Measurements from ENCODE around the gene ST7. TPM values are rescaled to one million over a fixed set of nuclear protein-coding genes. Genes with fewer than 3 reads are reported as not detected.

The ST7 gene
- total and polyA plus RNA-seq, 7 donors = 5.3 to 37.7 (median 19.0) TPM

GRCh38 chr7:117038408-117038807 lies 85.1 kb downstream of the ST7 start:
- DNase-seq = no peak
- H3K9me3 ChIP-seq = no peaks in the 10 kb centered on the region
- no peaks in the 10 kb centered on the region for H3K36me3 ChIP-seq
- no peak overlapping the region for H3K27ac ChIP-seq
- H3K4me1 ChIP-seq = peaks cover 0 to 63% (median 33%) of the 10 kb centered on the region in 4 donors
- intact Hi-C loops (cut with DNase I) = no loop called here
- TF ChIP-seq EP300 (IDR thresholded peaks at IDR 0.05) (no peak), CTCF (IDR thresholded peaks at IDR 0.05) (no peak), POLR2A (IDR thresholded peaks at IDR 0.05) (no peak), POLR2AphosphoS5 (IDR thresholded peaks at IDR 0.05) (no peak)
- no peak overlapping the region for H3K4me3 ChIP-seq
- 17 to 59% methylated on average over 2 of the region's 2 CpGs for WGBS, 2 donors
- H3K27me3 ChIP-seq = no peaks in the 10 kb centered on the region

DNA sequence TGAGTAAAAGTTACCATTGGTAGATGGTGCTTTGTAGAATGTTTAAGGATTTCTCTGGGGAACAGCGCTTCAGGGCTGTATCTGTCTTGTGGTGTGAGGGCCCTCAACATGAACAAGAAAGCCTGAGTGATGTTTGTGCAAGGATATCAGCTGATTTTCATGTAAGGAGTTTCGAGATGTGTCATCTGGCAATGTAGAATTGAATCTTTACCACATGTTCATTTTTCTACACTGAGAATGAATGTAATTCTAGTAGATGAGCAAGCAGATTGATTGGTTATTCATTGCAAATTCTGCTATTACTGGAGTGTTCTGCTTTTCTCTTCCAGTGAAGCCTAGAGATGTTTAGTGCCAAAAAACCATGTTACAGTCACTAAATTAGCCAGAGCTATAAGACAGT lies 87.7 kb downstream of the ST7 start:
- Histone ChIP-seq H3K4me3 (no peak overlapping the region), H3K27me3 (no peaks in the 10 kb centered on the region), H3K36me3 (no peaks in the 10 kb centered on the region), H3K27ac (no peak overlapping the region), H3K4me1 (peaks cover 0 to 53% (median 25%) of the 10 kb centered on the region in 4 donors), H3K9me3 (no peaks in the 10 kb centered on the region)
- intact Hi-C loops (cut with DNase I) = no loop called here
- DNase-seq = no peak
- WGBS, 2 donors = 86 to 90% methylated on average over 2 of the region's 2 CpGs
- no peak for TF ChIP-seq EP300 (IDR thresholded peaks at IDR 0.05)
- no peak for TF ChIP-seq POLR2AphosphoS5 (IDR thresholded peaks at IDR 0.05)
- TF ChIP-seq CTCF (IDR thresholded peaks at IDR 0.05) = no peak
- no peak for TF ChIP-seq POLR2A (IDR thresholded peaks at IDR 0.05)

- WGBS, 2 donors = 89 to 91% methylated on average over 3 of the region's 3 CpGs
- TF ChIP-seq POLR2AphosphoS5 (IDR thresholded peaks at IDR 0.05) (no peak), EP300 (IDR thresholded peaks at IDR 0.05) (no peak), POLR2A (IDR thresholded peaks at IDR 0.05) (no peak), CTCF (IDR thresholded peaks at IDR 0.05) (no peak)
- Histone ChIP-seq H3K27ac (no peak overlapping the region), H3K4me1 (peaks cover 0 to 53% (median 26%) of the 10 kb centered on the region in 4 donors), H3K4me3 (no peak overlapping the region), H3K27me3 (no peaks in the 10 kb centered on the region), H3K36me3 (no peaks in the 10 kb centered on the region), H3K9me3 (no peaks in the 10 kb centered on the region)
- intact Hi-C loops (cut with DNase I) = no loop called here
- DNase-seq = no peak
Observed at GRCh38 chr7:117041822-117042221, 88.5 kb downstream of the ST7 start.

GRCh38 chr7:117043108-117043825 lies 90.0 kb downstream of the ST7 start:
- 83 to 85% methylated on average over 2 of the region's 2 CpGs for WGBS, 2 donors
- H3K36me3 ChIP-seq = no peaks in the 10 kb centered on the region
- no peak overlapping the region for H3K4me3 ChIP-seq
- no peak for DNase-seq
- intact Hi-C loops (cut with DNase I) = no loop called here
- peaks cover 0 to 57% (median 36%) of the 10 kb centered on the region in 4 donors for H3K4me1 ChIP-seq
- no peaks in the 10 kb centered on the region for H3K9me3 ChIP-seq
- no peak for TF ChIP-seq CTCF (IDR thresholded peaks at IDR 0.05)
- TF ChIP-seq POLR2AphosphoS5 (IDR thresholded peaks at IDR 0.05) = no peak
- no peak for TF ChIP-seq POLR2A (IDR thresholded peaks at IDR 0.05)
- no peak for TF ChIP-seq EP300 (IDR thresholded peaks at IDR 0.05)
- no peaks in the 10 kb centered on the region for H3K27me3 ChIP-seq
- H3K27ac ChIP-seq = no peak overlapping the region

GRCh38 chr7:117044664-117045063 lies 91.4 kb downstream of the ST7 start:
- no peaks in the 10 kb centered on the region for H3K9me3 ChIP-seq
- no peak overlapping the region for H3K27ac ChIP-seq
- H3K4me3 ChIP-seq = no peak overlapping the region
- DNase-seq = no peak
- H3K36me3 ChIP-seq = no peaks in the 10 kb centered on the region
- intact Hi-C loops (cut with DNase I) = no loop called here
- WGBS, 2 donors = 33 to 75% methylated on average over 2 of the region's 2 CpGs
- peaks cover 0 to 64% (median 45%) of the 10 kb centered on the region in 4 donors for H3K4me1 ChIP-seq
- no peaks in the 10 kb centered on the region for H3K27me3 ChIP-seq
- no peak for TF ChIP-seq CTCF (IDR thresholded peaks at IDR 0.05)
- no peak for TF ChIP-seq EP300 (IDR thresholded peaks at IDR 0.05)
- no peak for TF ChIP-seq POLR2AphosphoS5 (IDR thresholded peaks at IDR 0.05)
- TF ChIP-seq POLR2A (IDR thresholded peaks at IDR 0.05) = no peak

Data from sigmoid colon (tissue), 7 donors.